SK-N-SH (cell line): Measurements from ENCODE around the gene PANX2. TPM values are rescaled to one million over a fixed set of nuclear protein-coding genes. Genes with fewer than 3 reads are reported as not detected.
A peak's percentile ranks its signal among the peaks of the same experiment; 100 is the strongest.

Experiments
- CTCF ChIA-PET: fragments of 300-600, 350-600 bp; formaldehyde crosslinking; extraction: SDS; loops from one replicate; lab custom pipeline; 2021; lab: Yijun Ruan, JAX
- POLR2A ChIA-PET: fragments of 350-600 bp; sonication (Branson Sonifier 250); formaldehyde crosslinking; extraction: SDS; loops from one replicate; lab custom pipeline; 2020; ENCODE audit warnings: antibody characterized with exemption, inconsistent platforms; lab: Yijun Ruan, JAX
- DNase-seq: peaks from one replicate; pipeline ENCODE4 v3.0.0; 2012
- H2AFZ ChIP-seq: fragments of 200-600 bp; sonication (generic); 2 replicates; pipeline ENCODE4 v1.8.1; 2016; ENCODE audit warnings: antibody characterized with exemption, mild to moderate bottlenecking, low read depth
- H3F3A ChIP-seq: fragments of 200-600 bp; sonication (generic); replicated peaks from 2 replicates; pipeline ENCODE3; 2016; ENCODE audit warnings: antibody characterized with exemption, mild to moderate bottlenecking; ENCODE audit not compliant: insufficient read depth
- H3K27ac ChIP-seq, 2 experiments: fragments of 200-500 bp in 1 of 2; fragments of 200-600 bp in 1 of 2; sonication (Bioruptor generic) in 1 of 2; sonication (generic), shearing (Covaris generic) in 1 of 2; 2 replicates each; pipeline versions ENCODE4 v1.5.1 to v1.6.1; 2014 to 2016; ENCODE audit warnings: low read depth in 2 of 2, inconsistent platforms in 1 of 2, low read length in 1 of 2, mild to moderate bottlenecking in 1 of 2, mixed read lengths in 1 of 2
- H3K27me3 ChIP-seq: fragments of 200-600 bp; sonication (generic), shearing (Covaris generic); 2 replicates; pipeline ENCODE4 v1.6.1; 2016; ENCODE audit warnings: mixed run types; ENCODE audit not compliant: insufficient read depth
- H3K36me3 ChIP-seq, 2 experiments: fragments of 200-500 bp in 1 of 2; fragments of 200-600 bp in 1 of 2; sonication (Bioruptor generic) in 1 of 2; sonication (generic) in 1 of 2; replicated peaks in 1 of 2; 2 replicates each; pipeline versions ENCODE3 to v1.5.1; 2014 to 2016; ENCODE audit warnings: low read length in 1 of 2, mild to moderate bottlenecking in 1 of 2; ENCODE audit not compliant: insufficient read depth in 2 of 2, control insufficient read depth in 1 of 2
- H3K4me1 ChIP-seq, 2 experiments: fragments of 200-500 bp in 1 of 2; fragments of 200-600 bp in 1 of 2; sonication (Bioruptor generic) in 1 of 2; sonication (generic), shearing (Covaris generic) in 1 of 2; 2 replicates each; pipeline versions ENCODE4 v1.5.1 to v1.6.1; 2014 to 2016; ENCODE audit warnings: low read depth in 1 of 2, low read length in 1 of 2, mixed run types in 1 of 2; ENCODE audit not compliant: insufficient read depth in 2 of 2, control insufficient read depth in 1 of 2
- H3K4me2 ChIP-seq: fragments of 200-600 bp; sonication (generic), shearing (Covaris generic); 2 replicates; pipeline ENCODE4 v1.6.1; 2017; ENCODE audit warnings: mixed run types
- H3K4me3 ChIP-seq, 2 experiments: fragments of 200-500 bp in 1 of 2; fragments of 200-600 bp in 1 of 2; sonication (Bioruptor generic) in 1 of 2; sonication (generic), shearing (Covaris generic) in 1 of 2; 2 replicates each; pipeline versions ENCODE4 v1.5.1 to v1.8.1; 2014 to 2016; ENCODE audit warnings: low read depth in 2 of 2, inconsistent platforms in 1 of 2, low read length in 1 of 2, mild to moderate bottlenecking in 1 of 2, mixed read lengths in 1 of 2, moderate library complexity in 1 of 2
- H3K79me2 ChIP-seq: fragments of 200-600 bp; sonication (generic); 2 replicates; pipeline ENCODE4 v1.8.1; 2017; ENCODE audit warnings: mild to moderate bottlenecking; ENCODE audit not compliant: insufficient read depth
- H3K9ac ChIP-seq: fragments of 200-600 bp; sonication (generic); 2 replicates; pipeline ENCODE4 v1.6.1; 2017; ENCODE audit warnings: mixed run types
- H3K9me2 ChIP-seq: fragments of 200-600 bp; sonication (generic); 2 replicates; pipeline ENCODE4 v1.6.1; 2017; ENCODE audit warnings: mixed run types
- H3K9me3 ChIP-seq: fragments of 200-600 bp; sonication (generic); 2 replicates; pipeline ENCODE4 v1.6.1; 2017; ENCODE audit warnings: mixed run types, mild to moderate bottlenecking, moderate library complexity
- H4K20me1 ChIP-seq: fragments of 200-600 bp; sonication (generic); 2 replicates; pipeline ENCODE4 v1.6.1; 2017; ENCODE audit warnings: mild to moderate bottlenecking, mixed run types; ENCODE audit not compliant: insufficient read depth
- CHD2 ChIP-seq: fragments of 150-350 bp; IDR thresholded peaks from 2 replicates; pipeline ENCODE4 v1.6.1; 2018; ENCODE audit warnings: low read length; ENCODE audit not compliant: partially characterized antibody
- CTCF ChIP-seq: fragments of 200-600 bp; sonication (generic); IDR thresholded peaks from 2 replicates; pipeline ENCODE4 v1.6.1; 2017; ENCODE audit warnings: antibody characterized with exemption, mild to moderate bottlenecking, moderate library complexity
- ELF1 ChIP-seq: IDR thresholded peaks from 2 replicates; pipeline ENCODE4 v1.4.0; 2012
- EP300 ChIP-seq, 2 experiments: IDR thresholded peaks; 2 replicates each; pipeline versions ENCODE4 v1.4.0 to v1.6.1; 2012; ENCODE audit warnings: borderline replicate concordance in 1 of 2, low read depth in 1 of 2, low read length in 1 of 2
- EZH2phosphoT487 ChIP-seq: fragments of 200-600 bp; sonication (generic); IDR thresholded peaks from 2 replicates; pipeline ENCODE4 v1.6.1; 2017; ENCODE audit warnings: low read depth, mixed run types, mild to moderate bottlenecking, antibody characterized with exemption, moderate library complexity, borderline replicate concordance
- FOXJ3 ChIP-seq: sonication (generic); formaldehyde crosslinking; IDR thresholded peaks from 2 replicates; pipeline ENCODE4 v1.5.1; 2020; ENCODE audit warnings: mild to moderate bottlenecking, missing genetic modification reagents
- FOXM1 ChIP-seq: IDR thresholded peaks from 2 replicates; pipeline ENCODE4 v1.4.0; 2012; ENCODE audit warnings: low read depth, mild to moderate bottlenecking
- GABPA ChIP-seq: IDR thresholded peaks from 2 replicates; pipeline ENCODE4 v1.4.0; 2012; ENCODE audit warnings: low read depth, mild to moderate bottlenecking
- IRF3 ChIP-seq: fragments of 150-350 bp; IDR thresholded peaks from 2 replicates; pipeline ENCODE4 v1.6.1; 2016; ENCODE audit warnings: mild to moderate bottlenecking, low read depth, low read length
- MAX ChIP-seq: IDR thresholded peaks from 2 replicates; pipeline ENCODE4 v1.4.0; 2012; ENCODE audit warnings: low read depth
- MXI1 ChIP-seq: IDR thresholded peaks from 2 replicates; pipeline ENCODE4 v1.6.1; 2012; ENCODE audit warnings: mild to moderate bottlenecking, low read depth, low read length, improper control_type of control experiment
- NFIC ChIP-seq: IDR thresholded peaks from 2 replicates; pipeline ENCODE4 v1.4.0; 2012; ENCODE audit warnings: borderline replicate concordance
- PBX3 ChIP-seq: IDR thresholded peaks from 2 replicates; pipeline ENCODE4; 2012
- POLR2AphosphoS5 ChIP-seq: IDR thresholded peaks from 2 replicates; pipeline ENCODE4 v1.6.1; 2012; ENCODE audit warnings: low read depth, low read length
- RAD21 ChIP-seq: IDR thresholded peaks from 2 replicates; pipeline ENCODE4 v1.6.1; 2012; ENCODE audit warnings: mild to moderate bottlenecking, low read length
- RCOR1 ChIP-seq: fragments of 150-350 bp; IDR thresholded peaks from 2 replicates; pipeline ENCODE4 v1.6.1; 2017; ENCODE audit warnings: antibody characterized with exemption, low read length
- REST ChIP-seq: IDR thresholded peaks from 2 replicates; pipeline ENCODE4 v1.6.1; 2012; ENCODE audit warnings: mild to moderate bottlenecking, low read depth, low read length, moderate library complexity
- RXRA ChIP-seq: IDR thresholded peaks from 2 replicates; pipeline ENCODE4 v1.4.0; 2012; ENCODE audit warnings: low read depth, mild to moderate bottlenecking, borderline replicate concordance
- SMC3 ChIP-seq: IDR thresholded peaks from 2 replicates; pipeline ENCODE4 v1.6.1; 2012; ENCODE audit warnings: low read depth, low read length, improper control_type of control experiment
- TAF1 ChIP-seq: IDR thresholded peaks from 2 replicates; pipeline ENCODE4 v1.6.1; 2012; ENCODE audit warnings: low read depth, mild to moderate bottlenecking, low read length, moderate library complexity, borderline replicate concordance
- TCF12 ChIP-seq: IDR thresholded peaks from 2 replicates; pipeline ENCODE4 v1.4.0; 2012
- USF2 ChIP-seq: fragments of 150-350 bp; IDR thresholded peaks from 2 replicates; pipeline ENCODE4 v1.6.1; 2017; ENCODE audit warnings: antibody characterized with exemption, low read length, low read depth, borderline replicate concordance
- YY1 ChIP-seq: IDR thresholded peaks from 2 replicates; pipeline ENCODE4 v1.4.0; 2012; ENCODE audit warnings: low read depth, mild to moderate bottlenecking
- ZBTB33 ChIP-seq: IDR thresholded peaks from 2 replicates; pipeline ENCODE4 v1.4.0; 2012; ENCODE audit warnings: low read depth, borderline replicate concordance
- WGBS: methylation state at CpG from one replicate; pipeline ENCODE4 v1.1.6; 2017; ENCODE audit warnings: low lambda C conversion rate; 5-methylcytosine and 5-hydroxymethylcytosine counted together
- polyA plus RNA-seq, 3 experiments: library from polyadenylated mRNA; depleted of rRNA; stranded (reverse); fragments of >200 nt; gene quantifications; 2 replicates each; pipeline ENCODE4 v1.2.3, GENCODE V29; 2012

Gene PANX2
- polyA plus RNA-seq, 1 of the 3 experiments (the other 2 are of a cell fraction) = 2.4 TPM

- CTCF ChIA-PET = interaction anchor here (1.0 to 1.6 kb wide), 2 partner anchors 8 to 132 kb away, joined by 4 to 5 read pairs; no protein-coding TSS in a partner anchor
- peak; percentile 85 for TF ChIP-seq SMC3
- no peak for TF ChIP-seq RCOR1
- TF ChIP-seq MXI1 = no peak
- no peak for TF ChIP-seq TAF1
- no peak; the same call in 1 of the 2 replicates for TF ChIP-seq POLR2AphosphoS5
- no peak for TF ChIP-seq TCF12
- TF ChIP-seq RXRA = no peak
- no peak for TF ChIP-seq EP300 (IDR thresholded peaks at IDR 0.05; ENCODE audit: borderline replicate concordance in 1 of 2, low read depth in 1 of 2, low read length in 1 of 2)
- TF ChIP-seq FOXJ3 (CRISPR knock-in tag) = no peak
- TF ChIP-seq USF2 = no peak
- no peak for TF ChIP-seq FOXM1
- TF ChIP-seq IRF3 = no peak
- TF ChIP-seq ELF1 = no peak
- TF ChIP-seq CTCF = peak; percentile 84
- TF ChIP-seq PBX3 = no peak
- TF ChIP-seq ZBTB33 = no peak
- no peak for TF ChIP-seq REST
- TF ChIP-seq MAX = no peak
- TF ChIP-seq RAD21 = peak; percentile 73
- TF ChIP-seq CHD2 = peak; percentile 13
- TF ChIP-seq EZH2phosphoT487 = no peak
- TF ChIP-seq YY1 = no peak
- no peak for TF ChIP-seq NFIC
- no peak for TF ChIP-seq GABPA
Observed at GRCh38 chr22:50209893-50210292, 39.4 kb downstream of the PANX2 start.

More at GRCh38 chr22:50209893-50210292, 39.4 kb downstream of the PANX2 start:
- no peak overlapping the region for H3K27ac ChIP-seq
- peaks cover 0 to 2% of the 10 kb centered on the region in 2 experiments; a peak in 1 of 4 replicates for H3K4me1 ChIP-seq
- H3K4me3 ChIP-seq = no peak overlapping the region; a peak in 1 of 4 replicates
- H3K36me3 ChIP-seq = peaks cover 44% of the 10 kb centered on the region in 2 experiments
- peaks cover 32% of the 10 kb centered on the region for H3K79me2 ChIP-seq
- H3K4me2 ChIP-seq = no peak overlapping the region
- whole genome bisulfite sequencing = 39% methylated on average over 9 of the region's 20 CpGs
- no peaks in the 10 kb centered on the region for H3K9me3 ChIP-seq
- DNase-seq = peak; percentile 87
- H3K9ac ChIP-seq = no peak overlapping the region
- no peaks in the 10 kb centered on the region for H3K27me3 ChIP-seq
- H4K20me1 ChIP-seq = 0 out of 2 replicates have a peak, but pooled peaks cover 16% of the 10 kb centered on the region
- POLR2A ChIA-PET = no interaction called here
- peaks cover 14% of the 10 kb centered on the region for H3F3A ChIP-seq
- H2AFZ ChIP-seq = no peak overlapping the region
- no peaks in the 10 kb centered on the region for H3K9me2 ChIP-seq
